OCI-LY7 (cell line): ENCODE measurements around the gene CD8A.

Source experiments
- CTCF ChIP-seq: fragments of 200-600 bp; sonication (generic); conservative IDR thresholded peaks from 2 replicates; pipeline ENCODE4 v1.5.1; 2014; ENCODE audit warnings: mild to moderate bottlenecking, antibody characterized with exemption, low read length, moderate library complexity, mixed read lengths
- EZH2phosphoT487 ChIP-seq: fragments of 200-600 bp; sonication (generic); IDR thresholded peaks from 2 replicates; pipeline ENCODE4 v1.6.1; 2018; ENCODE audit warnings: low read depth, borderline replicate concordance, mild to moderate bottlenecking, mixed run types, antibody characterized with exemption, low read length, moderate library complexity, mixed read lengths

- no peak for TF ChIP-seq CTCF
- TF ChIP-seq EZH2phosphoT487: no peak
These were observed 36.2 kb upstream of the CD8A start for GRCh38 chr2:86826951-86827350.
